A673 (cell line): ENCODE data around the gene TCEAL4. TPM values are rescaled to one million over a fixed set of nuclear protein-coding genes. Genes with fewer than 3 reads are reported as not detected.

ENCODE experiments used
- BruUV-seq: library from RNA; stranded (reverse); fragments of 400-500 nt; replicated peaks from 2 replicates; lab custom pipeline; 2021; lab: Mats Ljungman, UMichigan
- CTCF ChIA-PET: fragments of 300-600 bp; sonication (Branson Sonifier 250); formaldehyde crosslinking; loops from one replicate; lab custom pipeline; 2022; ENCODE audit warnings: antibody characterized with exemption; lab: Charles Lee
- POLR2A ChIA-PET: fragments of 300-600 bp; sonication (Branson Sonifier 250); formaldehyde crosslinking; loops from one replicate; lab custom pipeline; 2022; ENCODE audit warnings: antibody characterized with exemption; ENCODE audit not compliant: low non-redundant PET; lab: Charles Lee
- DNase-seq: peaks from one replicate; pipeline ENCODE4 v3.0.0-alpha.2; 2015; ENCODE audit warnings: low spot score
- H3K27ac ChIP-seq: fragments of 200-600 bp; sonication (generic); 2 replicates; pipeline ENCODE4 v1.5.1; 2016; ENCODE audit warnings: mixed run types, low read depth, mild to moderate bottlenecking, mixed read lengths, antibody characterized with exemption, low read length; ENCODE audit not compliant: poor library complexity, severe bottlenecking
- H3K27me3 ChIP-seq: fragments of 200-600 bp; sonication (generic); replicated peaks from 2 replicates; pipeline ENCODE4 v1.6.1; 2017; ENCODE audit warnings: mixed run types, low read depth, mild to moderate bottlenecking, mixed read lengths, antibody characterized with exemption, low read length; ENCODE audit not compliant: insufficient read depth, poor library complexity
- H3K36me3 ChIP-seq: fragments of 200-600 bp; sonication (generic); 2 replicates; pipeline ENCODE4 v1.6.1; 2016; ENCODE audit warnings: mixed run types, mild to moderate bottlenecking, mixed read lengths, antibody characterized with exemption, low read length; ENCODE audit not compliant: insufficient read depth, poor library complexity, severe bottlenecking
- H3K4me1 ChIP-seq: fragments of 200-600 bp; sonication (generic); 2 replicates; pipeline ENCODE4 v1.6.1; 2017; ENCODE audit warnings: mixed run types, mild to moderate bottlenecking, mixed read lengths, antibody characterized with exemption, low read length; ENCODE audit not compliant: insufficient read depth, poor library complexity, severe bottlenecking
- H3K4me3 ChIP-seq: fragments of 200-600 bp; sonication (generic); 2 replicates; pipeline ENCODE4 v1.5.1; 2016; ENCODE audit warnings: low read depth, mixed run types, mild to moderate bottlenecking, mixed read lengths, low read length; ENCODE audit not compliant: poor library complexity, severe bottlenecking
- H3K9me3 ChIP-seq: fragments of 200-600 bp; sonication (generic); 2 replicates; pipeline ENCODE4 v1.6.1; 2016; ENCODE audit warnings: mixed run types, low read depth, mild to moderate bottlenecking, mixed read lengths, antibody characterized with exemption, low read length; ENCODE audit not compliant: poor library complexity, severe bottlenecking
- EZH2 ChIP-seq: fragments of 200-600 bp; sonication (generic); IDR thresholded peaks from 2 replicates; pipeline ENCODE4 v1.6.1; 2017; ENCODE audit warnings: borderline replicate concordance, low read depth, mild to moderate bottlenecking, mixed read lengths, antibody characterized with exemption, low read length; ENCODE audit not compliant: poor library complexity, severe bottlenecking
- intact Hi-C: fragments of 100-400 bp; cut with micrococcal nuclease; formaldehyde crosslinking; loops from one replicate; pipeline ENCODE4 v1.10.0; 2022; ENCODE audit not compliant: unreplicated experiment
- total RNA-seq: library from RNA; stranded (reverse); gene quantifications from 2 replicates; pipeline ENCODE4 v1.2.3, GENCODE V29; 2021
- TF ChIP-seq, protein P1 (sequence below): fragments of 300-800, 200-600 bp; sonication (generic); conservative IDR thresholded peaks from 2 replicates; pipeline ENCODE4 v1.5.1; 2017; ENCODE audit warnings: low read depth, mild to moderate bottlenecking, antibody characterized with exemption, low read length, moderate library complexity, mixed read lengths

The TCEAL4 gene
- total RNA-seq, 1 experiment from 2014 or later, result 37.3 TPM

DNA sequence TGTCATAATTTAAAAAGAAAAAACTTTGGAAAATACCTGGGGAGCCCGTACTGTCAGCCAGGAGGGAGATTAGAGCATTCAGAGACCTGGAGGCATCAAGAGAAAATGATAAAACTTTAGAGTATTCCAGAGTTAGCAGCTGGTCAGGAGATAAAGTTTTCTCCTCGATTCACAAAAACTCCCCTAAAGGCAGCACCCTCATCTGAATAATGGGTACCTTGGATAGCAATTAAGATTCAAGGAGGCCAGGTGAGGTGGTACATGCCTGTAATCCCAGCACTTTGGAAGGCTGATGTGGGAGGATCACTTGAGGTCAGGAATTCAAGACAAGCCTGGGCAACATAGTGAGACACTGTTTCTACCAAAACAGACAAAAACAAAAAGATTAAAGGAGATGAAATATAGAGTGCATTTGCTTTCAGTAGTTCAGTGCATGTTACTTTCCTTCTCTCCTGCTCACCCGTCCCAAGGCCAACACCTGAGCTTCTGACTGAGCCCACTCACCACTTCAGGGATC lies 47.4 kb upstream of the TCEAL4 start:
- no peak for DNase-seq
- intact Hi-C loops, result loop anchor here (2.0 to 10.0 kb wide), 3 partner anchors 137 to 597 kb away; no protein-coding TSS in a partner anchor
- Histone ChIP-seq H3K27ac (no peak overlapping the region), H3K9me3 (no peaks in the 10 kb centered on the region), H3K4me1 (no peaks in the 10 kb centered on the region), H3K36me3 (no peaks in the 10 kb centered on the region), H3K4me3 (no peak overlapping the region), H3K27me3 (peaks cover 5% of the 10 kb centered on the region)
- TF ChIP-seq EZH2, result no peak
- TF ChIP-seq, protein P1, sequence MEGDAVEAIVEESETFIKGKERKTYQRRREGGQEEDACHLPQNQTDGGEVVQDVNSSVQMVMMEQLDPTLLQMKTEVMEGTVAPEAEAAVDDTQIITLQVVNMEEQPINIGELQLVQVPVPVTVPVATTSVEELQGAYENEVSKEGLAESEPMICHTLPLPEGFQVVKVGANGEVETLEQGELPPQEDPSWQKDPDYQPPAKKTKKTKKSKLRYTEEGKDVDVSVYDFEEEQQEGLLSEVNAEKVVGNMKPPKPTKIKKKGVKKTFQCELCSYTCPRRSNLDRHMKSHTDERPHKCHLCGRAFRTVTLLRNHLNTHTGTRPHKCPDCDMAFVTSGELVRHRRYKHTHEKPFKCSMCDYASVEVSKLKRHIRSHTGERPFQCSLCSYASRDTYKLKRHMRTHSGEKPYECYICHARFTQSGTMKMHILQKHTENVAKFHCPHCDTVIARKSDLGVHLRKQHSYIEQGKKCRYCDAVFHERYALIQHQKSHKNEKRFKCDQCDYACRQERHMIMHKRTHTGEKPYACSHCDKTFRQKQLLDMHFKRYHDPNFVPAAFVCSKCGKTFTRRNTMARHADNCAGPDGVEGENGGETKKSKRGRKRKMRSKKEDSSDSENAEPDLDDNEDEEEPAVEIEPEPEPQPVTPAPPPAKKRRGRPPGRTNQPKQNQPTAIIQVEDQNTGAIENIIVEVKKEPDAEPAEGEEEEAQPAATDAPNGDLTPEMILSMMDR, result no peak
- no TSS peak for BruUV-seq
- POLR2A ChIA-PET, result no interaction called here
- CTCF ChIA-PET, result no interaction called here

DNA sequence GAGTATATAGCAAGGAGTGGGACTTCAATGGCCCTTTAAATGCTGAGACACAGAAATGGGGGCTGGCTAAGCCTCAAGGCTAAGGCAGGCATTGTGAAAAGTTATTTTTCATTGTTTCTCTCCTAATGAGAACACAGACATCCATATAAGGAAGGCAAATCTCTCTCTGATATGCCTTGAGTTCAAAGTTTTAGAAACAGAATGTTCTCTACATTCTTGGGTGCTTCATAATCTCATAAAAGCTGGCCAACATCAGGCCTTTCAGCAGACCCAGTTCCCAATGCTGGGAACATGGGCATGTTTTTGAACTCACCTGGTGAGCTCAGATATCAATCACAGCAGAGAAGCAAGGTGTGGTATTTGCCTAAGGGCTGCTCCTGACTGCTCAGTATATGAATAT lies 46.6 kb upstream of the TCEAL4 start:
- POLR2A ChIA-PET, result no interaction called here
- H3K4me1 ChIP-seq, result no peaks in the 10 kb centered on the region

DNA sequence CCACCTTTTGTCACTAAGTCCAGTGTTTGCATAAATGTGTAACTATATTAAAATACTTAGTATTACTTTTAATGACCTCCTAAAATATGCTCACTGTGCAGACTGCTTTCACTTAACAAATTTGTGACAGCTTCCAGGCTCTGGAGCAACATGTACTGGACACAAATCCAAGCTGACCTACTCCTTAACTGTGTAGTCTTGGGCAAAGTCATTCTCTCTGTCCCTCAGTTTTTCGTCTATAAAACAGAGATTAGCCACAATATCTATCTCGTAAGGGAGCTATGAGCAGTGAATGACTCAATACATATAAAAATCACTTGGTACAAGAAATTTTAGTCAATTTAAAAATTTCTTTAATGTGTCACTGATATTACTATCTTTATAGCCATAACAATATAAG lies 45.6 kb upstream of the TCEAL4 start:
- peaks cover 5% of the 10 kb centered on the region for H3K27me3 ChIP-seq
- no peak for DNase-seq
- ChIA-PET CTCF (no interaction called here), POLR2A (no interaction called here)
- H3K4me1 ChIP-seq, result no peaks in the 10 kb centered on the region
- intact Hi-C loops, result loop anchor here (2.0 to 10.0 kb wide), 4 partner anchors 85 to 595 kb away; partner anchors contain the start of gene TCEAL1
- no peaks in the 10 kb centered on the region for H3K36me3 ChIP-seq
- no peak overlapping the region for H3K27ac ChIP-seq
- no peak for TF ChIP-seq EZH2
- TF ChIP-seq, protein P1, result no peak
- no peak overlapping the region for H3K4me3 ChIP-seq
- BruUV-seq, result no TSS peak
- no peaks in the 10 kb centered on the region for H3K9me3 ChIP-seq

More for the DNA sequence above, 46.6 kb upstream of the TCEAL4 start:
- Histone ChIP-seq H3K9me3 (no peaks in the 10 kb centered on the region), H3K27ac (no peak overlapping the region), H3K27me3 (peaks cover 5% of the 10 kb centered on the region), H3K4me3 (no peak overlapping the region), H3K36me3 (no peaks in the 10 kb centered on the region)
- no TSS peak for BruUV-seq
- TF ChIP-seq, protein P1, result no peak
- TF ChIP-seq EZH2, result no peak
- DNase-seq, result no peak
- CTCF ChIA-PET, result no interaction called here
- intact Hi-C loops, result loop anchor here (2.0 to 10.0 kb wide), 3 partner anchors 136 to 596 kb away; no protein-coding TSS in a partner anchor
